BE2C (cell line): ENCODE measurements around the gene TGFB3.

Experiments
- DNase-seq: peaks from one replicate; pipeline ENCODE4 v3.0.0-alpha.2; 2020
- H3K27me3 ChIP-seq: fragments of 250-450 bp; sonication (Bioruptor Pico); 2 replicates; pipeline ENCODE4 v1.5.1; 2020; ENCODE audit warnings: mild to moderate bottlenecking
- H3K36me3 ChIP-seq: fragments of 250-450 bp; sonication (Bioruptor Pico); 2 replicates; pipeline ENCODE4 v1.5.1; 2020; ENCODE audit warnings: mild to moderate bottlenecking
- H3K4me1 ChIP-seq: fragments of 250-450 bp; sonication (Bioruptor Pico); 2 replicates; pipeline ENCODE4 v1.5.1; 2020
- H3K4me3 ChIP-seq: 2 replicates; pipeline ENCODE4 v1.5.1; 2011; ENCODE audit warnings: low read depth, low read length
- H3K9me3 ChIP-seq: fragments of 250-450 bp; sonication (Bioruptor Pico); 2 replicates; pipeline ENCODE4 v1.5.1; 2020
- CTCF ChIP-seq: IDR thresholded peaks from 2 replicates; pipeline ENCODE4 v1.5.1; 2012; ENCODE audit warnings: mild to moderate bottlenecking, low read depth, low read length

The TGFB3 gene

GRCh38 chr14:75909630-75910029 lies 72.2 kb downstream of the TGFB3 start:
- peak; percentile 5; the same call in 1 of the 2 replicates for TF ChIP-seq CTCF

More at GRCh38 chr14:75909630-75910029, 72.2 kb downstream of the TGFB3 start:
- H3K4me1 ChIP-seq, result peaks cover 8% of the 10 kb centered on the region
- H3K4me3 ChIP-seq, result no peak overlapping the region
- H3K36me3 ChIP-seq, result no peaks in the 10 kb centered on the region
- H3K27me3 ChIP-seq, result no peaks in the 10 kb centered on the region
- DNase-seq, result no peak
- no peaks in the 10 kb centered on the region for H3K9me3 ChIP-seq
